Pancreas (tissue), 10 donors: ENCODE results near the gene RBMS2. TPM values are rescaled to one million over a fixed set of nuclear protein-coding genes. Genes with fewer than 3 reads are reported as not detected.

ENCODE experiments used
- ATAC-seq, 4 donors: fragments of 200-7000 bp; cut with Tn5 transposase; one replicate each; pipeline versions ENCODE4 v1.8.0 to v1.9.1; 2020; ENCODE audit warnings: mild to moderate bottlenecking in 4 of 4, moderate library complexity in 4 of 4
- DNase-seq, 6 donors: peaks; one replicate each; pipeline ENCODE4 v3.0.0-alpha.2; 2020
- FAIRE-seq: peaks from 2 replicates; lab custom pipeline; 2012; peaks lifted over from hg19 to GRCh38; lab: Jason Lieb, UNC
- H3K27ac ChIP-seq, 4 donors: fragments of 200-600 bp; sonication (generic); 1 replicate in 3 of 4; 2 replicates in 1 of 4; pipeline versions ENCODE4 v1.5.0 to v1.8.0; 2020
- H3K27me3 ChIP-seq, 4 donors: fragments of 200-600 bp; one replicate each; pipeline ENCODE4 v1.8.0; 2021
- H3K36me3 ChIP-seq, 3 donors: fragments of 200-600 bp; sonication (generic) in 1 of 3; one replicate each; pipeline versions ENCODE4 v1.5.0 to v1.8.0; 2020 to 2021
- H3K4me1 ChIP-seq, 3 donors: fragments of 200-600 bp; one replicate each; pipeline ENCODE4 v1.8.0; 2021
- H3K4me3 ChIP-seq, 4 donors: fragments of 200-600 bp; sonication (generic) in 2 of 4; one replicate each; pipeline versions ENCODE4 v1.5.0 to v1.8.0; 2020 to 2021
- H3K9me3 ChIP-seq, 4 donors: fragments of 200-600 bp; one replicate each; pipeline ENCODE4 v1.8.0; 2021
- WGBS, 2 donors: extraction: QIAGEN DNeasy Blood & Tissue Kit; methylation state at CpG; one replicate each; pipeline ENCODE4 v1.1.7; 2013; 5-methylcytosine and 5-hydroxymethylcytosine counted together
- intact Hi-C, 3 donors: fragments of 100-400 bp; cut with DNase I; formaldehyde crosslinking; loops; one replicate each; pipeline versions ENCODE4 v1.11.1 to v1.14.2; 2022
- polyA plus RNA-seq, 2 donors: library from polyadenylated mRNA; stranded (reverse); fragments of 200-250 nt; gene quantifications; one replicate each; pipeline ENCODE4 v1.2.3, GENCODE V29; 2013
- total RNA-seq, 6 donors: library from RNA; stranded (reverse); fragmentation: NEBNext Ultra II Directional in 4 of 6; extraction: Animal tissue kit (Norgen Biotek cat#: 25700) in 4 of 6; gene quantifications; one replicate each; pipeline versions ENCODE4 v1.2.1 to v1.2.4, GENCODE V29; 2021 to 2023
- TF ChIP-seq, protein P1 (sequence below), 4 donors: fragments of 200-600 bp; sonication (generic) in 3 of 4; IDR thresholded peaks; one replicate each; pipeline versions ENCODE4 v1.5.0 to v1.8.0; 2021; ENCODE audit warnings: antibody characterized with exemption in 4 of 4
- donor health status: healthy with polysubstance abuse.
- donor health status: DM: no; HTN: no; CAD: no; lungs with moderate emphysema.
- donor health status: DM: no; HTN: no; CAD: no.
- donor health status: control.
- donor health status: control.
- donor health status: Bipolar disorder and iron deficiency.
- donor health status: DM: yes; HTN: yes; CAD: no.
- donor health status: DM: no; HTN: no; CAD: no.
- donor health status: DM: no; HTN: no; CAD: no.
- donor health status: DM: yes; HTN: yes; CAD: no.

The RBMS2 gene
- total and polyA plus RNA-seq, 8 donors, result 5.4 to 30.8 (median 10.4) TPM

GRCh38 chr12:56599041-56599440 lies 77.4 kb downstream of the RBMS2 start:
- no peak overlapping the region for H3K27ac ChIP-seq
- intact Hi-C loops, result no loop called here
- peaks cover 16 to 62% (median 53%) of the 10 kb centered on the region in 3 donors for H3K36me3 ChIP-seq
- WGBS, 2 donors, result 96% methylated on average over 15 of the region's 15 CpGs
- no peaks in the 10 kb centered on the region for H3K9me3 ChIP-seq
- TF ChIP-seq, protein P1, sequence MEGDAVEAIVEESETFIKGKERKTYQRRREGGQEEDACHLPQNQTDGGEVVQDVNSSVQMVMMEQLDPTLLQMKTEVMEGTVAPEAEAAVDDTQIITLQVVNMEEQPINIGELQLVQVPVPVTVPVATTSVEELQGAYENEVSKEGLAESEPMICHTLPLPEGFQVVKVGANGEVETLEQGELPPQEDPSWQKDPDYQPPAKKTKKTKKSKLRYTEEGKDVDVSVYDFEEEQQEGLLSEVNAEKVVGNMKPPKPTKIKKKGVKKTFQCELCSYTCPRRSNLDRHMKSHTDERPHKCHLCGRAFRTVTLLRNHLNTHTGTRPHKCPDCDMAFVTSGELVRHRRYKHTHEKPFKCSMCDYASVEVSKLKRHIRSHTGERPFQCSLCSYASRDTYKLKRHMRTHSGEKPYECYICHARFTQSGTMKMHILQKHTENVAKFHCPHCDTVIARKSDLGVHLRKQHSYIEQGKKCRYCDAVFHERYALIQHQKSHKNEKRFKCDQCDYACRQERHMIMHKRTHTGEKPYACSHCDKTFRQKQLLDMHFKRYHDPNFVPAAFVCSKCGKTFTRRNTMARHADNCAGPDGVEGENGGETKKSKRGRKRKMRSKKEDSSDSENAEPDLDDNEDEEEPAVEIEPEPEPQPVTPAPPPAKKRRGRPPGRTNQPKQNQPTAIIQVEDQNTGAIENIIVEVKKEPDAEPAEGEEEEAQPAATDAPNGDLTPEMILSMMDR (IDR thresholded peaks at IDR 0.05), result no peak
- ATAC-seq (no peak), DNase-seq (no peak), FAIRE-seq (no peak)
- no peak overlapping the region for H3K4me3 ChIP-seq
- no peaks in the 10 kb centered on the region for H3K4me1 ChIP-seq
- H3K27me3 ChIP-seq, result no peaks in the 10 kb centered on the region

DNA sequence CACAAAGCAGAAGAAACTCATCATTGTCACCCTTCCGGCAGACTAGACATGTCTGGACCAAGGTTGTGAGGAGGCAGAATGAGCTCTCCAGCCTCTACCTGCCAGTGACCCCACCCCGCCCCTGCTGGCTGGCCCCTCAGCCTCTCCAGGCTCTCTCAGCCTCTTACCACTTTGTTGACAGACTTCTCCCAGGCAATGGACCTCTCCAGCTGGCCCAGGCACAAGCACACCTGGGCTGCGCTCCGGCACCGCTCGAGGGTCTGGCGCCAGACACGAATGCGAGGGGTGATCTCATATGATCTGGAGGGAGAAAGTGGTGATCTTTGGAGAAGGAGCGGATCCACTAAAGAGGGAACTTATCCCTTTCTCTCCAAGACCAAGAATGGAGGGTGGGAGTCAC lies 78.2 kb downstream of the RBMS2 start:
- Histone ChIP-seq H3K36me3 (peaks cover 21 to 70% (median 56%) of the 10 kb centered on the region in 3 donors), H3K4me3 (no peak overlapping the region), H3K4me1 (no peaks in the 10 kb centered on the region), H3K27ac (no peak overlapping the region), H3K9me3 (no peaks in the 10 kb centered on the region), H3K27me3 (no peaks in the 10 kb centered on the region)
- intact Hi-C loops, result no loop called here
- ATAC-seq (no peak), FAIRE-seq (no peak), DNase-seq (no peak)
- whole genome bisulfite sequencing, 2 donors, result 96 to 97% methylated on average over 10 of the region's 10 CpGs
- TF ChIP-seq, protein P1 (IDR thresholded peaks at IDR 0.05), result no peak

GRCh38 chr12:56600753-56601152 lies 79.1 kb downstream of the RBMS2 start:
- Histone ChIP-seq H3K36me3 (peaks cover 25 to 79% (median 66%) of the 10 kb centered on the region in 3 donors), H3K9me3 (no peaks in the 10 kb centered on the region), H3K27me3 (no peaks in the 10 kb centered on the region), H3K4me1 (no peaks in the 10 kb centered on the region), H3K27ac (no peak overlapping the region), H3K4me3 (no peak overlapping the region)
- intact Hi-C loops, result no loop called here
- FAIRE-seq (no peak), ATAC-seq (no peak), DNase-seq (no peak)
- TF ChIP-seq, protein P1 (IDR thresholded peaks at IDR 0.05), result no peak
- 79 to 85% methylated on average over 6 of the region's 6 CpGs for WGBS, 2 donors

- H3K4me3 ChIP-seq, result no peak overlapping the region
- FAIRE-seq (no peak), ATAC-seq (peak in 2 of 4 donors; percentile 21 to 36), DNase-seq (no peak)
- no peaks in the 10 kb centered on the region for H3K4me1 ChIP-seq
- TF ChIP-seq, protein P1 (IDR thresholded peaks at IDR 0.05), result no peak
- intact Hi-C loops, result no loop called here
- H3K27ac ChIP-seq, result no peak overlapping the region
- no peaks in the 10 kb centered on the region for H3K27me3 ChIP-seq
- no peaks in the 10 kb centered on the region for H3K9me3 ChIP-seq
- H3K36me3 ChIP-seq, result peaks cover 25 to 87% (median 73%) of the 10 kb centered on the region in 3 donors
- 76 to 81% methylated on average over 3 of the region's 3 CpGs for WGBS, 2 donors
Observed at GRCh38 chr12:56601503-56601902, 79.9 kb downstream of the RBMS2 start.

DNA sequence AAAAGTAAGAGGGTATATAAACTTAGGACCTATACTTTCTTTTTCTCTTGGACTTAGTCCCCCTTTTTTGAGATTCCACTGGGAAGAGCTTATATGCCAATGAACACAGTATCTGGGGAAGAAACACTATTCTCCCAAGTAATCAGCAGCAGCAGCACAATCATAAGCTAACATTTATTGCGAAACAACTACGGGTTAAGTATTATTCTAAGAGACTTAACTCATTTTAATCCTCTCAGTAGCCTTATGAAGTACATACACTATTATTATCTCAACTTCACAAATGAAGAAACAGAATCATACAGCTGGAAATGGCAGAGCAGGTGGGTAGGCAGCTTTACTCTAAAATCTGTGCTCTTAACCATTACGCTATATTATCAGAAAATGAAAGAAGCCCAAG lies 80.6 kb downstream of the RBMS2 start:
- no peaks in the 10 kb centered on the region for H3K9me3 ChIP-seq
- no peak overlapping the region for H3K4me3 ChIP-seq
- WGBS, 2 donors, result 62 to 64% methylated on average over 3 of the region's 3 CpGs
- TF ChIP-seq, protein P1 (IDR thresholded peaks at IDR 0.05), result no peak
- FAIRE-seq (no peak), ATAC-seq (no peak), DNase-seq (no peak)
- peaks cover 25 to 94% (median 80%) of the 10 kb centered on the region in 3 donors for H3K36me3 ChIP-seq
- H3K4me1 ChIP-seq, result no peaks in the 10 kb centered on the region
- no peak overlapping the region for H3K27ac ChIP-seq
- intact Hi-C loops, result no loop called here
- no peaks in the 10 kb centered on the region for H3K27me3 ChIP-seq
